Measurements from ENCODE around the gene B3GALT6.

GRCh38 chr1:1255078-1255477 lies 23.0 kb downstream of the B3GALT6 start:
- TF ChIP-seq CTCF (IDR thresholded peaks at IDR 0.05) (no peak), POLR2AphosphoS5 (IDR thresholded peaks at IDR 0.05) (no peak), POLR2A (IDR thresholded peaks at IDR 0.05) (no peak)

Data from transverse colon (tissue), 4 donors.